ENCODE results near the gene ZNF32.

The ZNF32 gene

GRCh38 chr10:43648398-43649184 is at the start of gene ZNF32:
Gene ZNF32, minus strand, starts transcription at chr10:43648881. Its CDS starts 2,748 bp downstream, at chr10:43646133.
- peak within 1 kb of the TSS; percentile 64 for H3K4me3 ChIP-seq (ENCODE audit: low read length)
- no peak for TF ChIP-seq CTCF (IDR thresholded peaks at IDR 0.05; ENCODE audit: insufficient read depth, low read depth, low read length, missing control alignments)
- peak; percentile 85 for DNase-seq (ENCODE audit: low read depth)

- no peak for TF ChIP-seq CTCF (IDR thresholded peaks at IDR 0.05; ENCODE audit: insufficient read depth, low read depth, low read length, missing control alignments)
- no peak for DNase-seq (ENCODE audit: low read depth)
- no peak overlapping the region for H3K4me3 ChIP-seq (ENCODE audit: low read length)
These were observed 49.5 kb upstream of the ZNF32 start for GRCh38 chr10:43698156-43698555.

GRCh38 chr10:43696909-43697483 is 48.3 kb upstream of the ZNF32 start:
- DNase-seq (ENCODE audit: low read depth), result no peak
- no peak overlapping the region for H3K4me3 ChIP-seq (ENCODE audit: low read length)
- no peak for TF ChIP-seq CTCF (IDR thresholded peaks at IDR 0.05; ENCODE audit: insufficient read depth, low read depth, low read length, missing control alignments)

- DNase-seq (ENCODE audit: low read depth), result no peak
- no peak for TF ChIP-seq CTCF (IDR thresholded peaks at IDR 0.05; ENCODE audit: insufficient read depth, low read depth, low read length, missing control alignments)
- H3K4me3 ChIP-seq (ENCODE audit: low read length), result no peak overlapping the region
These were observed 47.0 kb upstream of the ZNF32 start for GRCh38 chr10:43695730-43696129.

- no peak for DNase-seq (ENCODE audit: low read depth)
- H3K4me3 ChIP-seq (ENCODE audit: low read length), result no peak overlapping the region
- TF ChIP-seq CTCF (IDR thresholded peaks at IDR 0.05; ENCODE audit: insufficient read depth, low read depth, low read length, missing control alignments), result no peak
These were observed 46.6 kb upstream of the ZNF32 start for GRCh38 chr10:43695321-43695720.

- no peak for DNase-seq (ENCODE audit: low read depth)
- TF ChIP-seq CTCF (IDR thresholded peaks at IDR 0.05; ENCODE audit: insufficient read depth, low read depth, low read length, missing control alignments), result no peak
- no peak overlapping the region for H3K4me3 ChIP-seq (ENCODE audit: low read length)
These were observed 45.8 kb upstream of the ZNF32 start for GRCh38 chr10:43694526-43694925.

All from epithelial cell of esophagus (primary cell).